Stomach smooth muscle (tissue), 2 donors: ENCODE data around the gene RIMS1.

Experiments
- H3K27ac ChIP-seq: one replicate; pipeline ENCODE4 v1.7.0; 2013; ENCODE audit warnings: mild to moderate bottlenecking, low read length, inconsistent platforms
- H3K27me3 ChIP-seq, 2 donors: one replicate each; pipeline ENCODE4 v1.7.0; 2013; ENCODE audit warnings: low read length in 2 of 2; ENCODE audit not compliant: insufficient read depth in 2 of 2, control insufficient read depth in 1 of 2
- H3K36me3 ChIP-seq, 2 donors: one replicate each; pipeline ENCODE4 v1.7.0; 2013; ENCODE audit warnings: low read length in 2 of 2; ENCODE audit not compliant: control insufficient read depth in 2 of 2, insufficient read depth in 2 of 2
- H3K4me1 ChIP-seq: one replicate; pipeline ENCODE4 v1.7.0; 2013; ENCODE audit warnings: low read length; ENCODE audit not compliant: control insufficient read depth, insufficient read depth
- H3K4me3 ChIP-seq, 2 donors: one replicate each; pipeline ENCODE4 v1.7.0; 2013; ENCODE audit warnings: low read length in 2 of 2
- H3K9ac ChIP-seq, 2 donors: one replicate each; pipeline ENCODE4 v1.7.0; 2013; ENCODE audit warnings: low read length in 2 of 2, mild to moderate bottlenecking in 1 of 2
- H3K9me3 ChIP-seq, 2 donors: one replicate each; pipeline ENCODE4 v1.7.0; 2013; ENCODE audit warnings: low read length in 2 of 2; ENCODE audit not compliant: control insufficient read depth in 2 of 2
- donor health status: healthy.
- donor health status: Pancreatic carcinoma.

The RIMS1 gene, protein sequence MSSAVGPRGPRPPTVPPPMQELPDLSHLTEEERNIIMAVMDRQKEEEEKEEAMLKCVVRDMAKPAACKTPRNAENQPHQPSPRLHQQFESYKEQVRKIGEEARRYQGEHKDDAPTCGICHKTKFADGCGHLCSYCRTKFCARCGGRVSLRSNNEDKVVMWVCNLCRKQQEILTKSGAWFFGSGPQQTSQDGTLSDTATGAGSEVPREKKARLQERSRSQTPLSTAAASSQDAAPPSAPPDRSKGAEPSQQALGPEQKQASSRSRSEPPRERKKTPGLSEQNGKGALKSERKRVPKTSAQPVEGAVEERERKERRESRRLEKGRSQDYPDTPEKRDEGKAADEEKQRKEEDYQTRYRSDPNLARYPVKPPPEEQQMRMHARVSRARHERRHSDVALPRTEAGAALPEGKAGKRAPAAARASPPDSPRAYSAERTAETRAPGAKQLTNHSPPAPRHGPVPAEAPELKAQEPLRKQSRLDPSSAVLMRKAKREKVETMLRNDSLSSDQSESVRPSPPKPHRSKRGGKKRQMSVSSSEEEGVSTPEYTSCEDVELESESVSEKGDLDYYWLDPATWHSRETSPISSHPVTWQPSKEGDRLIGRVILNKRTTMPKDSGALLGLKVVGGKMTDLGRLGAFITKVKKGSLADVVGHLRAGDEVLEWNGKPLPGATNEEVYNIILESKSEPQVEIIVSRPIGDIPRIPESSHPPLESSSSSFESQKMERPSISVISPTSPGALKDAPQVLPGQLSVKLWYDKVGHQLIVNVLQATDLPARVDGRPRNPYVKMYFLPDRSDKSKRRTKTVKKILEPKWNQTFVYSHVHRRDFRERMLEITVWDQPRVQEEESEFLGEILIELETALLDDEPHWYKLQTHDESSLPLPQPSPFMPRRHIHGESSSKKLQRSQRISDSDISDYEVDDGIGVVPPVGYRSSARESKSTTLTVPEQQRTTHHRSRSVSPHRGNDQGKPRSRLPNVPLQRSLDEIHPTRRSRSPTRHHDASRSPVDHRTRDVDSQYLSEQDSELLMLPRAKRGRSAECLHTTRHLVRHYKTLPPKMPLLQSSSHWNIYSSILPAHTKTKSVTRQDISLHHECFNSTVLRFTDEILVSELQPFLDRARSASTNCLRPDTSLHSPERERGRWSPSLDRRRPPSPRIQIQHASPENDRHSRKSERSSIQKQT (N-terminal part only)

DNA sequence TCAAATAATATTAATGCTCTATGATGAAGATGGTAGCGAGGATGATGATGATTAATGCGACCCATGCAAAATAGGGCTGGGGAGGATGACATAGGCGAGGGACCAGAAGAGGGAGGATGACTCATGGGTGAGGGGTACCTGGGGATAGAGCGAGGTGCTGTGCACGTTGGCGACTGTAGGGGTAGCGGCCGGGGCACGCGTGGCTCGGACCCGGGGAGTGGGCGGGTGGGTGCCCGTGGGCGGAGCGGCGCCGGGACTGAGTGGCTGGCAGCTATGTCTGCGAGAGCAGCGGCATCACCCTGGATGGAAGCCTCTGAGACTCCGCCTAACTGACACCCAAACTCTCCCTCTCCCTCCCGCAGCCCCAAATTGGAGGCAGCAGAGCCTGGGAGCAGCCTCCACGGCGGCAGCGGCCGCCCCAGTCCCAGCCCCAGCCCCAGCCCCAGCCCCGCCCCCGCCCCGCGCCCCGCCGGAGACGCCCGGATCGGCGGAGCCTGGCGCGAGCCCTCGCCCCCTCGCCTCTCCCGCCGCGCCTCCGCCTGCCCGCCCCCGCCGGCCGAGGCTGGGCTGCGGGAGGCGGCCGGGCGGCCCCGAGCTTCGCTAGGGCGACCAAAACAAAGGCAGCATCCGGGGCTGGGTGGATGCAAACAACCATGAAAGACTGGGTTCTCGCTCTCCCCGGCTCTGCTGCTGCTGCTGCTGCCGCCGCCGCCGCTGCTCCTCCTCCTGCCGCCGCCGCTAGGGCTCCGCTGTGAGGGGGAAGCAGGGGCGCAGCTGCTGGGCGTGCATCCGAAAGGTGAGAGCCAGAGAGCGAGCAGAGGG is at the start of gene RIMS1:
RIMS1 (plus strand) TSS at position 367 of the 822 bp plus-strand sequence. CDS start 474 bp downstream, outside the sequence.
- Histone ChIP-seq H3K27ac (no peak within 1 kb of the TSS), H3K9me3 (no peaks in the 10 kb centered on the region), H3K9ac (no peak within 1 kb of the TSS), H3K36me3 (no peaks in the 10 kb centered on the region), H3K4me1 (no peaks in the 10 kb centered on the region), H3K27me3 (peaks cover 17 to 20% of the 10 kb centered on the region in 2 donors), H3K4me3 (peak within 1 kb of the TSS; percentile 32 to 67)

DNA sequence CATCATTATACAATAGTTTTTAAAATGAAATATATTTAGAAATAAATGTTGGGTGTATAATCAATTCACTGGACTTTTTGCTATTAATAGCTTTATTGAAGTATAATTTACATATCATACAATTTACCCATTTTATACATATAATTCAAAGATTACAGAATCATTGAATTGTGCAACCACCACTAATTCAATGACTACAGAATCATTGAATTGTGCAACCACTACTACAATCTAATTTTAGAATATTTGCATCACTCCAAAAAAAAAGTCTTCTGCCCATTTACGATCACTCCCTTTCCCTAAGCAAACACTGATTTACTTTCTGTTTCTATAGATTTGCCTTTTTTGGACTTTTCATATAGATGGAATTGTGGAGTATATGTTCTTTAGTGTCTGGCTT is 35.1 kb upstream of the RIMS1 start:
- Histone ChIP-seq H3K27ac (no peak overlapping the region), H3K9ac (no peak overlapping the region), H3K36me3 (no peaks in the 10 kb centered on the region), H3K9me3 (no peaks in the 10 kb centered on the region), H3K4me3 (no peak overlapping the region), H3K4me1 (no peaks in the 10 kb centered on the region), H3K27me3 (no peaks in the 10 kb centered on the region)

DNA sequence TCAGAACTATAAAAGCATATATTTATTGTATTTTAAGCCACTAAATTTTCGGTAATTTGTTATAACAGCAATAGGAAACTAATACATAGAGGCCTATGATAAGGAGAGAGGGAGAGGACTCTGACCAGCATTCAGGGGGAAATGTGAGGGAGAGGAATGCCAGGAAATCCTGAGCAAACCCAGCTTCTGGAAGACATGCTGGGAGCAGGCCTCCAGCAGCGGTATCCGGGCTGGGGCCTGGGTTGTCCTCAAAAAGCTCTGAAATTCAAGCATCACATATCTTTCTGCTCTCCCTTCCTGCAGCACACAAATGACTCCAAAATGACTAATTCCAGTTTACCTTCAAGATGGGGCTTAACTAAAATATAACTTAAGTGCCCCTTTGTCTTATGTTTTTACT is 33.4 kb upstream of the RIMS1 start:
- no peaks in the 10 kb centered on the region for H3K9me3 ChIP-seq
- no peak overlapping the region for H3K9ac ChIP-seq
- no peak overlapping the region for H3K4me3 ChIP-seq
- H3K27me3 ChIP-seq = no peaks in the 10 kb centered on the region
- H3K36me3 ChIP-seq = no peaks in the 10 kb centered on the region
- H3K27ac ChIP-seq = no peak overlapping the region
- no peaks in the 10 kb centered on the region for H3K4me1 ChIP-seq

DNA sequence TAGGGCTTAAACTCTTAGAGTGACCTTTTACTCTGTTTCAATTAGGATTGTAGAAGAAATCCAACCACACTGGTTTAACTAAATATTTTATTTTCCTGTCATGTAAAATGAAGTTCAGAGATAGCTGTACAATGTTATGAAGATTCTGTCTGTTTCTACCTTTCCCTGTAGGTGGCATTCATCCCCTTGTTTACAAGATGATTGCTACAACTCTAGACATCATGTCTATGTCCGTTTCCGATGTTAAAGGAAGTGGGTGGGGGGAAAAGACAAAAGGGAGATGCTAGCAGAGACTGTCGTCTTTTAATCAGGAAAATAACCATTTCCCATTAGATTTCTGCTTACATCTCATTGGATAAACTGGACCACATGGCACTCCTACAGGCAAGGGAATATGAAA is 30.9 kb upstream of the RIMS1 start:
- no peak overlapping the region for H3K4me3 ChIP-seq
- H3K9me3 ChIP-seq = no peaks in the 10 kb centered on the region

DNA sequence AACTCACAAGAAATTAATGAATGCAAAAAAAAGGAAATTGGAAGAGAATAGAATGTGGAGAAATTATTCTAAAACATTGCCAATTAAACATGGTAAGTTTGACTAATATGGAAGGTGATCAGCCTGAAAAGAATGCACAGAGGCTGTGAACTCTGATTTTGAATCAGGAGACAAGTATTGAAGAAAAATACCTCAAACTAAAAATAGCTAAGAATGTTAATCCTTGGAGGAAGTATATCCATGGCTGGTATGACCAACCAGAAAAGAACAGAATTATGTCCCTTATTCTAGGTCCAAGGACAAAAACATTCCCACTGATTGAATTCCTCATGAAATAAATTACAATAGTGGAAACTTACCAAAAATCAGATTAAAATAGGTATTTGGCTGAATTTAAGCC is 7.3 kb upstream of the RIMS1 start:
- Histone ChIP-seq H3K27me3 (no peaks in the 10 kb centered on the region), H3K36me3 (no peaks in the 10 kb centered on the region), H3K9ac (no peak overlapping the region), H3K4me1 (no peaks in the 10 kb centered on the region), H3K4me3 (no peak overlapping the region), H3K9me3 (no peaks in the 10 kb centered on the region), H3K27ac (no peak overlapping the region)

More for the DNA sequence above, 30.9 kb upstream of the RIMS1 start:
- Histone ChIP-seq H3K27me3 (no peaks in the 10 kb centered on the region), H3K36me3 (no peaks in the 10 kb centered on the region), H3K4me1 (no peaks in the 10 kb centered on the region), H3K27ac (no peak overlapping the region), H3K9ac (no peak overlapping the region)

DNA sequence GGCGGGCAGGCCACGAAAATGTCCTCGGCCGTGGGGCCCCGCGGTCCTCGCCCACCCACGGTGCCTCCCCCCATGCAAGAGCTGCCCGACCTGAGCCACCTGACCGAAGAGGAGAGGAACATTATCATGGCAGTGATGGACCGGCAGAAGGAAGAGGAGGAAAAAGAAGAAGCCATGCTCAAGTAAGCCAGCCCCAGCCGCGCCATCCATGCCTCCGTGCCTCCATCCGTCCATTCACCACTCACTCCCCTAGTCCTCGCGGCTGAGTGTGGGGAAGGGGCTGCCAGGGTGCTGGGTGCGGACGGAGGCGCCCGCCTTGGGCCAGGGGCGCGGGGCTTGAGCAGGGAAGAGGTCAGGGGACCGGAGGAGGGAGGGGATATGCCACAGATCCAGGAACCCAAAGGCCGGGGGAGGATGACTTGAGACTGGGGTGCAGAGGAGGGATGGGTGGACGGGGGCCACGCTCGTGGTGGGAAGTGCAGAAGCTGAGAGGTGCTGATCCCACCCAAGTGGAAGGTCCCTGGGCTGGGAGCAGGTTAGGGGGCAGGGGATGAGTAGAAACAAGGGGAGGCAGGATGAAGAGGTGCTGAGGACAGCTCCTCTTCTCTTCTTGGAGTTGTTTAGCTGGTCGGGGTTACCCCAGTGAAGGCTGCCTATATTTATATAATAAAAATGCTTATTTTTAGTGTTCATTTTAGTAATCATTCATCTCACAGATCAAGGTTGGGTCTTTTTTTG is 825 bp downstream of the RIMS1 start:
- H3K27ac ChIP-seq = no peak overlapping the region
- no peak overlapping the region for H3K9ac ChIP-seq

DNA sequence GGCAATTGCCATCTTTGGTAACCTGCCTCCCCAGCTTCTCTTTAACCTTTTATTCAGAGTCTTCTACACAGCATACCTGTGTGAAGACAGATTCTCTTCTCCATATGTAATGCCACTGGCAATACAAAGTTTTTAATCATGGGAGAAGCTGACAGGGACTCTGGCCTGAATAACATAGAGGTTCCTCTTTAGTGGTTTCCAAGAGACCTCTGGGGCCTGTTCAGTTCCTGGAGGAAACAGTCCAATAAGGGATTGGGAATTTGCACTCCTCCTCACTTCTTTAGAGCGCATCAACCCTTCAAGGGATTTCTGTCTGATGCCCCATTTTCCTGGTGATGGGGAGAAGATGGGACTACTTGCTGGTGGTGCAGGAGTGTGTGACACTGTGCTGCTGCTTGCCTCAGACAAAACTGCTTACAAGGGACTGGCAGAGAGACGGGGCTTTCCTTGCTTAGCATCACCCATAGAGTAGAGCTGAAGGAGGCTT is 1.4 kb downstream of the RIMS1 start:
- Histone ChIP-seq H3K36me3 (no peaks in the 10 kb centered on the region), H3K4me3 (no peak overlapping the region), H3K27ac (no peak overlapping the region), H3K27me3 (peaks cover 17 to 20% of the 10 kb centered on the region in 2 donors), H3K9ac (no peak overlapping the region), H3K9me3 (no peaks in the 10 kb centered on the region), H3K4me1 (no peaks in the 10 kb centered on the region)

More for the DNA sequence above, 825 bp downstream of the RIMS1 start:
- Histone ChIP-seq H3K9me3 (no peaks in the 10 kb centered on the region), H3K4me3 (peak overlapping the region; percentile 32 to 67), H3K27me3 (peaks cover 17 to 20% of the 10 kb centered on the region in 2 donors), H3K4me1 (no peaks in the 10 kb centered on the region), H3K36me3 (no peaks in the 10 kb centered on the region)

DNA sequence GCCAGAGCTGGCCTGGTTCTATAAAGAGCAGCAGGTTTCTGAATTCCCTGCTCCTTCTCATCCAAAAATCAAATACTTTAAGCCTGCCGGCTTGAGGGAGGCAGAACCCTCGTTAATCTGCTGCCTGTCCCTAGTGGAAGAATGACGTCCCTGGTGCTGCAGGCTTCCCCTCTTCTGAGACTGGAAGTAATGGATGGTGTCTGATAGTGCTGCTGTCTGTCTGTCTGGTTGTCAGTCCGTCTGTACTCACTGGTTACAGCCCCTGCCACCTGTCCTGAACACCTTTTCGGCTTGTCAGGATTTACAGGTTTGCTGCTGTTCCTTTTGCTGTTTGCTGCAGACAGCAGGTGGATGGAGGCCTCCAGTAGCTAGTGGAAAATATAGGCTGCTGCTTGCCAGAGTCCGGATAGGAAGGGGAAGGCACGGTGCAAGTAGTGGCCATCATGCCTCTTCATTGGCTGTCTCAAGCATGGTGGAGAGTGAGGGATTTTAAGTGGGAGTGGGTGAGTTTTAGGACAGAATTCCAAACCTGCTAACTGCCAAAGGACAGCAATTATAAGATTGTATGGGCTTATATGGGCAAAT is 2.5 kb downstream of the RIMS1 start:
- no peaks in the 10 kb centered on the region for H3K36me3 ChIP-seq
- H3K9ac ChIP-seq = no peak overlapping the region
- H3K27ac ChIP-seq = no peak overlapping the region
- H3K9me3 ChIP-seq = no peaks in the 10 kb centered on the region
- H3K4me1 ChIP-seq = no peaks in the 10 kb centered on the region
- peaks cover 17 to 20% of the 10 kb centered on the region in 2 donors for H3K27me3 ChIP-seq
- H3K4me3 ChIP-seq = no peak overlapping the region

DNA sequence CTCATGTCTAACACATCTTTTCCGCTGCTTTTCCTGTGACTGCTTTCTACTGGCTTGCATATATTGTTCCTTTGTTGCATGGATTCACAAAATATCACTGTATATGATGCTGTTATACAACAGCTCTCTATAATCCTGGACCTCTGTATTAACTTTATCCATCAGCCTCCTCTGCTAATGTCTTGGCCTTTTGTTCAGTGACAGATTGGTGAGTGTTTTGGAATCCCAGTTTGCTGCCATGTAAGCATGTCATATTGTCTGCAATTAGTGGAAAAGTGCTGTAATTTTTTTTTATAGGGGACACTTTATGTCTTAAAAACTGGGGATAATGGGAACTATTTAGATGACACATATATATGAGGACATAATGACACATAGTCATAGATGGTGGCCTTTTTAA is 3.0 kb downstream of the RIMS1 start:
- Histone ChIP-seq H3K27ac (no peak overlapping the region), H3K9me3 (no peaks in the 10 kb centered on the region), H3K9ac (no peak overlapping the region), H3K27me3 (peaks cover 17 to 20% of the 10 kb centered on the region in 2 donors), H3K4me1 (no peaks in the 10 kb centered on the region), H3K4me3 (no peak overlapping the region), H3K36me3 (no peaks in the 10 kb centered on the region)
